H9 (cell line): ENCODE data around the gene SLCO4A1. TPM values are rescaled to one million over a fixed set of nuclear protein-coding genes. Genes with fewer than 3 reads are reported as not detected.

Source experiments
- DNase-seq: peaks from one replicate; pipeline ENCODE4 v3.0.0-alpha.2; 2017
- H2AFZ ChIP-seq: one replicate; pipeline ENCODE4 v1.6.1; 2013; ENCODE audit warnings: mild to moderate bottlenecking, low read length, control low read depth, moderate library complexity
- H2AK5ac ChIP-seq: 2 replicates; pipeline ENCODE4 v1.6.1; 2013; ENCODE audit warnings: low read length, control low read depth, mixed read lengths; ENCODE audit not compliant: insufficient read length
- H2BK120ac ChIP-seq: one replicate; pipeline ENCODE4 v1.6.1; 2013; ENCODE audit warnings: low read depth, mild to moderate bottlenecking, low read length, control low read depth, inconsistent platforms; ENCODE audit not compliant: poor library complexity, severe bottlenecking
- H2BK12ac ChIP-seq: 2 replicates; pipeline ENCODE4 v1.6.1; 2013; ENCODE audit warnings: low read length, control low read depth, mixed read lengths, low read depth; ENCODE audit not compliant: insufficient read length
- H2BK15ac ChIP-seq: 2 replicates; pipeline ENCODE4 v1.6.1; 2013; ENCODE audit warnings: low read depth, low read length, control low read depth
- H2BK20ac ChIP-seq: one replicate; pipeline ENCODE4 v1.6.1; 2013; ENCODE audit warnings: low read depth, mild to moderate bottlenecking, low read length, control low read depth, inconsistent platforms; ENCODE audit not compliant: poor library complexity, severe bottlenecking
- H2BK5ac ChIP-seq: 2 replicates; pipeline ENCODE4 v1.6.1; 2013; ENCODE audit warnings: low read length, control low read depth, mixed read lengths; ENCODE audit not compliant: insufficient read length
- H3K14ac ChIP-seq: 2 replicates; pipeline ENCODE4 v1.6.1; 2013; ENCODE audit warnings: low read length, control low read depth; ENCODE audit not compliant: insufficient read depth
- H3K18ac ChIP-seq: 2 replicates; pipeline ENCODE4 v1.6.1; 2013; ENCODE audit warnings: low read depth, mild to moderate bottlenecking, mixed read lengths, low read length, control low read depth; ENCODE audit not compliant: insufficient read length
- H3K23ac ChIP-seq: 2 replicates; pipeline ENCODE4 v1.6.1; 2013; ENCODE audit warnings: low read length, control low read depth, mixed read lengths, low read depth; ENCODE audit not compliant: insufficient read length
- H3K23me2 ChIP-seq: 2 replicates; pipeline ENCODE4 v1.6.1; 2013; ENCODE audit warnings: low read depth, mild to moderate bottlenecking, mixed read lengths, low read length, control low read depth; ENCODE audit not compliant: insufficient read length, poor library complexity, severe bottlenecking
- H3K27ac ChIP-seq: 2 replicates; pipeline ENCODE4 v1.5.1; 2013; ENCODE audit warnings: low read length, control low read depth, mixed read lengths, low read depth; ENCODE audit not compliant: insufficient read length
- H3K27me3 ChIP-seq: 2 replicates; pipeline ENCODE4 v1.6.1; 2013; ENCODE audit warnings: low read length, control low read depth, inconsistent platforms; ENCODE audit not compliant: insufficient read depth
- H3K4ac ChIP-seq: 2 replicates; pipeline ENCODE4 v1.6.1; 2013; ENCODE audit warnings: low read depth, mild to moderate bottlenecking, control low read depth, inconsistent platforms, low read length, moderate library complexity
- H3K4me1 ChIP-seq: 2 replicates; pipeline ENCODE4 v1.6.1; 2013; ENCODE audit warnings: low read length, control low read depth, inconsistent platforms; ENCODE audit not compliant: insufficient read depth
- H3K4me2 ChIP-seq: 2 replicates; pipeline ENCODE4 v1.6.1; 2013; ENCODE audit warnings: low read length, control low read depth, mixed read lengths; ENCODE audit not compliant: insufficient read length, insufficient read depth
- H3K56ac ChIP-seq: 2 replicates; pipeline ENCODE4 v1.6.1; 2013; ENCODE audit warnings: low read depth, mild to moderate bottlenecking, mixed read lengths, low read length, control low read depth; ENCODE audit not compliant: insufficient read length
- H3K79me1 ChIP-seq: 2 replicates; pipeline ENCODE4 v1.6.1; 2013; ENCODE audit warnings: low read depth, mild to moderate bottlenecking, moderate library complexity, low read length, control low read depth, inconsistent platforms; ENCODE audit not compliant: insufficient read depth, poor library complexity, severe bottlenecking
- H3K79me2 ChIP-seq: 2 replicates; pipeline ENCODE4 v1.6.1; 2013; ENCODE audit warnings: low read length, control low read depth, inconsistent platforms; ENCODE audit not compliant: insufficient read depth
- H3K9ac ChIP-seq: 2 replicates; pipeline ENCODE4 v1.6.1; 2013; ENCODE audit warnings: low read length, control low read depth, mixed read lengths; ENCODE audit not compliant: insufficient read length; ENCODE audit errors: extremely low read depth
- H3K9me3 ChIP-seq: one replicate; pipeline ENCODE4 v1.6.1; 2013; ENCODE audit warnings: low read depth, low read length, inconsistent platforms; ENCODE audit not compliant: control insufficient read depth
- H3T11ph ChIP-seq: one replicate; pipeline ENCODE4 v1.6.1; 2013; ENCODE audit warnings: mild to moderate bottlenecking, low read length, control low read depth, inconsistent platforms
- H4K20me1 ChIP-seq: one replicate; pipeline ENCODE4 v1.6.1; 2013; ENCODE audit not compliant: control insufficient read depth, insufficient read length, insufficient read depth
- H4K5ac ChIP-seq: 2 replicates; pipeline ENCODE4 v1.6.1; 2013; ENCODE audit warnings: low read depth, mild to moderate bottlenecking, mixed read lengths, low read length, control low read depth; ENCODE audit not compliant: insufficient read length
- H4K8ac ChIP-seq: replicated peaks from 2 replicates; pipeline ENCODE4 v1.6.1; 2013; ENCODE audit warnings: low read length, control low read depth, mixed read lengths, low read depth; ENCODE audit not compliant: insufficient read length
- H4K91ac ChIP-seq: 2 replicates; pipeline ENCODE4 v1.6.1; 2013; ENCODE audit warnings: low read depth, mild to moderate bottlenecking, moderate library complexity, mixed read lengths, low read length, control low read depth; ENCODE audit not compliant: insufficient read length
- H3K27ac Mint-ChIP-seq, 3 experiments: 2 replicates in 2 of 3; 3 replicates in 1 of 3; pipeline ENCODE4 v1.8.0; 2020 to 2021; ENCODE audit warnings: mixed read lengths in 3 of 3, mild to moderate bottlenecking in 1 of 3, moderate library complexity in 1 of 3
- H3K27me3 Mint-ChIP-seq: 2 replicates; pipeline ENCODE4 v1.8.0; 2021; ENCODE audit warnings: low read depth, mild to moderate bottlenecking, moderate library complexity, mixed read lengths
- H3K36me3 Mint-ChIP-seq, 3 experiments: 2 replicates in 2 of 3; 3 replicates in 1 of 3; pipeline ENCODE4 v1.8.0; 2020 to 2021; ENCODE audit warnings: low read depth in 3 of 3, mixed read lengths in 3 of 3; ENCODE audit not compliant: insufficient read depth in 1 of 3
- H3K4me1 Mint-ChIP-seq, 2 experiments: 2 replicates each; pipeline ENCODE4 v1.8.0; 2020; ENCODE audit warnings: mixed read lengths in 2 of 2
- H3K4me3 Mint-ChIP-seq, 2 experiments: 2 replicates in 1 of 2; 3 replicates in 1 of 2; pipeline ENCODE4 v1.8.0; 2020 to 2021; ENCODE audit warnings: mild to moderate bottlenecking in 2 of 2, mixed read lengths in 2 of 2, moderate library complexity in 1 of 2
- H3K9me3 Mint-ChIP-seq, 2 experiments: 2 replicates in 1 of 2; 3 replicates in 1 of 2; pipeline ENCODE4 v1.8.0; 2020; ENCODE audit warnings: mild to moderate bottlenecking in 2 of 2, mixed read lengths in 2 of 2, moderate library complexity in 1 of 2
- CTCF ChIP-seq: fragments of 200-600 bp; sonication (generic); conservative IDR thresholded peaks from 3 replicates; pipeline ENCODE4 v1.8.0; 2021; ENCODE audit warnings: antibody characterized with exemption, mild to moderate bottlenecking
- WGBS: extraction: QIAGEN DNeasy Blood & Tissue Kit; methylation state at CpG from one replicate; pipeline ENCODE4 v1.1.7; 2013; ENCODE audit warnings: missing lambda C conversion rate, low lambda C conversion rate, mixed read lengths; ENCODE audit not compliant: insufficient read length; ENCODE audit errors: extremely low coverage; 5-methylcytosine and 5-hydroxymethylcytosine counted together
- total RNA-seq: library from RNA; stranded (reverse); gene quantifications from 2 replicates; pipeline ENCODE4 v1.2.1, GENCODE V29; 2021

SLCO4A1 gene
- total RNA-seq, 1 experiment from 2014 or later = 9.4 TPM

- WGBS = no CpG with 5 or more reads among the region's 21 CpGs
- no peak for DNase-seq
- Mint-ChIP-seq H3K36me3 (peaks cover 0 to 2% (median 0%) of the 10 kb centered on the region in 3 experiments; a peak in 2 of 7 replicates), H3K9me3 (peaks cover 0 to 3% of the 10 kb centered on the region in 2 experiments; a peak in 2 of 5 replicates), H3K4me3 (no peak overlapping the region), H3K27me3 (peaks cover 11% of the 10 kb centered on the region), H3K4me1 (peaks cover 15 to 29% of the 10 kb centered on the region in 2 experiments), H3K27ac (no peak overlapping the region)
- Histone ChIP-seq H4K91ac (no peak overlapping the region), H2BK120ac (no peak overlapping the region), H4K20me1 (no peaks in the 10 kb centered on the region), H3K56ac (no peak overlapping the region), H2BK5ac (no peak overlapping the region), H3K18ac (no peak overlapping the region), H2AK5ac (no peak overlapping the region), H3K9ac (no peak overlapping the region), H3K27ac (no peak overlapping the region), H3K4me1 (no peaks in the 10 kb centered on the region; the same call in 1 of the 2 replicates), H2BK15ac (no peak overlapping the region), H3K79me1 (no peaks in the 10 kb centered on the region), H3K23ac (no peak overlapping the region), H2AFZ (no peak overlapping the region), H3K4ac (no peak overlapping the region), H3T11ph (no peak overlapping the region), H4K5ac (no peak overlapping the region), H4K8ac (no peak overlapping the region), H3K27me3 (no peaks in the 10 kb centered on the region), H3K4me2 (no peak overlapping the region), H2BK20ac (no peak overlapping the region), H3K79me2 (no peaks in the 10 kb centered on the region), H3K23me2 (no peaks in the 10 kb centered on the region), H3K9me3 (no peaks in the 10 kb centered on the region), H2BK12ac (no peak overlapping the region), H3K14ac (no peak overlapping the region; the same call in 1 of the 2 replicates)
- TF ChIP-seq CTCF = no peak
Observed at GRCh38 chr20:62607366-62608217, 34.7 kb upstream of the SLCO4A1 start.
